Hepatocyte (in vitro differentiated cells): ENCODE results near the gene ARHGAP30. TPM values are rescaled to one million over a fixed set of nuclear protein-coding genes. Genes with fewer than 3 reads are reported as not detected.

Experiments used
- DNase-seq: peaks from one replicate; pipeline ENCODE4 v3.0.0-alpha.2; 2016; ENCODE audit warnings: low spot score
- H2AFZ ChIP-seq: fragments of 200-600 bp; sonication (generic); 2 replicates; pipeline ENCODE4 v1.6.0; 2016; ENCODE audit warnings: antibody characterized with exemption, mild to moderate bottlenecking
- H3K27ac ChIP-seq: fragments of 200-600 bp; sonication (generic); 2 replicates; pipeline ENCODE4 v1.5.1; 2016; ENCODE audit warnings: mild to moderate bottlenecking
- H3K27me3 ChIP-seq: fragments of 200-600 bp; sonication (generic); 2 replicates; pipeline ENCODE4 v1.6.1; 2016
- H3K36me3 ChIP-seq: fragments of 200-600 bp; sonication (generic); replicated peaks from 2 replicates; pipeline ENCODE4 v1.5.1; 2016; ENCODE audit warnings: low read depth; ENCODE audit not compliant: insufficient read depth
- H3K4me1 ChIP-seq: fragments of 200-600 bp; sonication (generic); 2 replicates; pipeline ENCODE4 v1.5.1; 2016; ENCODE audit warnings: mild to moderate bottlenecking, moderate library complexity; ENCODE audit not compliant: insufficient read depth
- H3K4me2 ChIP-seq: fragments of 200-600 bp; sonication (generic); 2 replicates; pipeline ENCODE4 v1.6.0; 2016
- H3K4me3 ChIP-seq: fragments of 200-600 bp; sonication (generic); 2 replicates; pipeline ENCODE4 v1.5.1; 2016; ENCODE audit warnings: mild to moderate bottlenecking
- H3K79me2 ChIP-seq: fragments of 200-600 bp; sonication (generic); 2 replicates; pipeline ENCODE4 v1.6.0; 2017; ENCODE audit warnings: mild to moderate bottlenecking
- H3K9me2 ChIP-seq: fragments of 200-600 bp; sonication (generic); replicated peaks from 2 replicates; pipeline ENCODE4 v1.6.0; 2017; ENCODE audit warnings: mild to moderate bottlenecking; ENCODE audit not compliant: insufficient read depth
- H3K9me3 ChIP-seq: fragments of 200-600 bp; sonication (generic); 2 replicates; pipeline ENCODE4 v1.5.1; 2016; ENCODE audit warnings: low read depth, mild to moderate bottlenecking
- H4K20me1 ChIP-seq: fragments of 200-600 bp; sonication (generic); 2 replicates; pipeline ENCODE4 v1.6.0; 2016; ENCODE audit warnings: mild to moderate bottlenecking; ENCODE audit not compliant: insufficient read depth, poor library complexity, severe bottlenecking
- EZH2 ChIP-seq: fragments of 200-600 bp; sonication (generic); IDR thresholded peaks from 2 replicates; pipeline ENCODE4 v1.6.1; 2016; ENCODE audit warnings: antibody characterized with exemption, mild to moderate bottlenecking, borderline replicate concordance
- EZH2phosphoT487 ChIP-seq: fragments of 200-600 bp; sonication (generic); IDR thresholded peaks from one replicate; pipeline ENCODE4 v1.6.1; 2018; ENCODE audit warnings: antibody characterized with exemption, mild to moderate bottlenecking, low read depth, moderate library complexity; ENCODE audit not compliant: unreplicated experiment, severe bottlenecking
- WGBS: methylation state at CpG from one replicate; pipeline ENCODE4 v1.1.6; 2016; ENCODE audit warnings: low lambda C conversion rate; ENCODE audit errors: missing lambda C conversion rate; 5-methylcytosine and 5-hydroxymethylcytosine counted together
- polyA plus RNA-seq: library from polyadenylated mRNA; unstranded; fragments of >200 nt; fragmentation: Nextera tagmentation; extraction: Ambion mirVana; gene quantifications from 2 replicates; pipeline ENCODE4 v1.2.1, GENCODE V29; 2016
- total RNA-seq: library from RNA; depleted of rRNA; stranded (reverse); fragments of >200 nt; gene quantifications from 2 replicates; pipeline ENCODE4 v1.2.3, GENCODE V29; 2014
- TF ChIP-seq, protein P1 (sequence below): fragments of 200-600 bp; sonication (generic); IDR thresholded peaks from 2 replicates; pipeline ENCODE4 v1.5.1; 2016; ENCODE audit warnings: antibody characterized with exemption, mild to moderate bottlenecking; ENCODE audit not compliant: poor library complexity

ARHGAP30 gene
- total and polyA plus RNA-seq, 2 experiments from 2014 or later: 0.80 to 1.7 TPM

- DNase-seq: no peak
- Histone ChIP-seq H3K4me2 (peak overlapping the region; percentile 73), H2AFZ (no peak overlapping the region), H3K79me2 (peaks cover 25% of the 10 kb centered on the region), H3K9me2 (no peaks in the 10 kb centered on the region), H3K27me3 (no peaks in the 10 kb centered on the region), H3K27ac (no peak overlapping the region), H4K20me1 (no peaks in the 10 kb centered on the region), H3K4me1 (peaks cover 11% of the 10 kb centered on the region), H3K36me3 (no peaks in the 10 kb centered on the region), H3K9me3 (no peaks in the 10 kb centered on the region), H3K4me3 (no peak overlapping the region)
- WGBS: 89% methylated on average over 5 of the region's 5 CpGs
- no peak for TF ChIP-seq EZH2
- no peak for TF ChIP-seq EZH2phosphoT487
- TF ChIP-seq, protein P1, sequence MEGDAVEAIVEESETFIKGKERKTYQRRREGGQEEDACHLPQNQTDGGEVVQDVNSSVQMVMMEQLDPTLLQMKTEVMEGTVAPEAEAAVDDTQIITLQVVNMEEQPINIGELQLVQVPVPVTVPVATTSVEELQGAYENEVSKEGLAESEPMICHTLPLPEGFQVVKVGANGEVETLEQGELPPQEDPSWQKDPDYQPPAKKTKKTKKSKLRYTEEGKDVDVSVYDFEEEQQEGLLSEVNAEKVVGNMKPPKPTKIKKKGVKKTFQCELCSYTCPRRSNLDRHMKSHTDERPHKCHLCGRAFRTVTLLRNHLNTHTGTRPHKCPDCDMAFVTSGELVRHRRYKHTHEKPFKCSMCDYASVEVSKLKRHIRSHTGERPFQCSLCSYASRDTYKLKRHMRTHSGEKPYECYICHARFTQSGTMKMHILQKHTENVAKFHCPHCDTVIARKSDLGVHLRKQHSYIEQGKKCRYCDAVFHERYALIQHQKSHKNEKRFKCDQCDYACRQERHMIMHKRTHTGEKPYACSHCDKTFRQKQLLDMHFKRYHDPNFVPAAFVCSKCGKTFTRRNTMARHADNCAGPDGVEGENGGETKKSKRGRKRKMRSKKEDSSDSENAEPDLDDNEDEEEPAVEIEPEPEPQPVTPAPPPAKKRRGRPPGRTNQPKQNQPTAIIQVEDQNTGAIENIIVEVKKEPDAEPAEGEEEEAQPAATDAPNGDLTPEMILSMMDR: no peak
Measured at GRCh38 chr1:161039546-161039945, 30.1 kb downstream of the ARHGAP30 start.

DNA sequence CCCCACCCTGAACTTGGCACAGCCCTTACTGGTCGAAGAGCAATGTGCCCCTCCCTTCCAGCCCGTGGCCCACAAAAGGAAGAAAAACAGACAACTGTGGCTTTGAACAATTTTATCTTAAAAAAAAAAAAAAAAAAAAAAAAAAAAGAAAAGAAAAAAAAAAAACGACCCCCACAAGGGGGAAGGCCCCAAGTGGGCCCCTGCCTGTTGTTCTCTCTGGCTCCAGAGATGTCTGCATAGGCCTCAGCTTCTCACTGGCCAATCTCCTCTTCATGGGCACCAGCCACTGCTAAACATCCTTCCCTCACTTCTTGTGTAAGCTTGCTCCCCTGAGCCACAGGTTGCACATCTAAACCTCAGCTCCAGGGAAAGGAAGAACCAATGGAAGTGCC, 30.5 kb downstream of the ARHGAP30 start:
- Histone ChIP-seq H3K9me3 (no peaks in the 10 kb centered on the region), H3K4me1 (peaks cover 8% of the 10 kb centered on the region), H3K27ac (peak overlapping the region; percentile 67), H3K9me2 (no peaks in the 10 kb centered on the region), H3K36me3 (no peaks in the 10 kb centered on the region), H2AFZ (no peak overlapping the region), H3K79me2 (peaks cover 21% of the 10 kb centered on the region), H4K20me1 (no peaks in the 10 kb centered on the region), H3K4me2 (peak overlapping the region; percentile 73), H3K27me3 (no peaks in the 10 kb centered on the region), H3K4me3 (no peak overlapping the region)
- 20% methylated on average over 3 of the region's 3 CpGs for WGBS
- TF ChIP-seq EZH2phosphoT487 (no peak), EZH2 (no peak)
- TF ChIP-seq, protein P1: no peak
- DNase-seq: no peak

DNA sequence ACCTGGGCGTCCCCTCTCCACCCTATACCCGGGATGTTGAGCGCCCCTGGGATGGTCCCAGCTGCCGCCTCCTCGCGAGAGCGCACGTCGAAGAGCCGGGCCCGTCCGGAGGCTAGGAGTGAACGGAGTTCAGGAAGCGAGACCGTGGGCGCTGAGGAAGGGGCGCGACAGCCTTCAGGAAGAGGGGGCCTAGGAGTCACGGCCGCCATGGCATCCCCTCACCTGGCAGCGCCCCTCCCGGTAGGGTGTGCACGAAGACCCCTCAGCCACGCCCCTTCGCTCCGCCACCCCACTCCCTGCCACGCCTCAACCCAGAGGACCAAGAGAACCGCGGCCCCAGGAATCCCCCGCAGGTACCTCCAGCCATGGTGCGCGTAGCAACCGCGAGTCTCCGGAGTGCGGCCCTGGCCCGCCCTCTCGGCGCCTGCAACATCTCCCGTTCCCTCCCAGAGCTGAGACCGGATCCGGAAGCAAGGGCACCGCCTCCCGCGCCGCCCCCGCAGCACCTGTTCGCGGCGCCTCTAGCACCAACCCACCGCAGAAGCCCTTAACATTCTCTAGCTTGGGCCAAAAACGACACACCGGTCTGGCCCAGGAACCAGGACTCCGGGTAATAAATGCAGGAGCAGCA, 31.1 kb downstream of the ARHGAP30 start, which contains the start of gene TSTD1:
TSS of gene TSTD1 (minus strand) at position 442 of the 631 bp plus-strand sequence. CDS start at position 367, 75 bp downstream.
- Histone ChIP-seq H3K27me3 (no peaks in the 10 kb centered on the region), H2AFZ (peak within 1 kb of the TSS; percentile 67), H3K79me2 (peaks cover 16% of the 10 kb centered on the region), H3K4me3 (peak within 1 kb of the TSS; percentile 28), H3K27ac (peak within 1 kb of the TSS; percentile 67), H3K4me1 (peaks cover 5% of the 10 kb centered on the region), H3K9me2 (no peaks in the 10 kb centered on the region), H3K36me3 (no peaks in the 10 kb centered on the region), H3K4me2 (peak within 1 kb of the TSS; percentile 73), H3K9me3 (no peaks in the 10 kb centered on the region), H4K20me1 (no peaks in the 10 kb centered on the region)
- peak; percentile 84 for DNase-seq
- TF ChIP-seq EZH2phosphoT487 (no peak), EZH2 (no peak)
- TF ChIP-seq, protein P1: no peak
- 26% methylated on average over 43 of the region's 54 CpGs for WGBS
